GM21515 (cell line): ENCODE results near the gene PLLP.
"Not testable (repeated sequence)": the region's sequence is repeated elsewhere in the genome, so short reads cannot be mapped to it uniquely, and the experiment has no call there.

Source experiments
- ATAC-seq: cut with Tn5 transposase; IDR thresholded peaks from one replicate; pipeline ENCODE4 v1.9.1; 2021; ENCODE audit not compliant: unreplicated experiment

The PLLP gene

GRCh38 chr16:57275946-57276345 lies 8.5 kb downstream of the PLLP start:
- ATAC-seq: not testable (repeated sequence)

- ATAC-seq: no peak
Measured at GRCh38 chr16:57273826-57274225, 10.6 kb downstream of the PLLP start.

GRCh38 chr16:57273359-57273758 lies 11.1 kb downstream of the PLLP start:
- no peak for ATAC-seq

- ATAC-seq: no peak
Measured at GRCh38 chr16:57271867-57272495, 12.5 kb downstream of the PLLP start.

- ATAC-seq: no peak
Measured at GRCh38 chr16:57271063-57271345, 13.5 kb downstream of the PLLP start.

GRCh38 chr16:57270221-57271062 lies 14.0 kb downstream of the PLLP start:
- no peak for ATAC-seq

- no peak for ATAC-seq
Measured at GRCh38 chr16:57268804-57269800, 15.4 kb downstream of the PLLP start.

- not testable (repeated sequence) for ATAC-seq
Measured at GRCh38 chr16:57267343-57267742, 17.1 kb downstream of the PLLP start.

- ATAC-seq: no peak
Measured at GRCh38 chr16:57266531-57267260, 17.8 kb downstream of the PLLP start.

- no peak for ATAC-seq
Measured at GRCh38 chr16:57265850-57266530, 18.5 kb downstream of the PLLP start.

GRCh38 chr16:57264950-57265371 lies 19.5 kb downstream of the PLLP start:
- ATAC-seq: no peak

- no peak for ATAC-seq
Measured at GRCh38 chr16:57264381-57264780, 20.1 kb downstream of the PLLP start.

GRCh38 chr16:57263541-57264351 lies 20.7 kb downstream of the PLLP start:
- ATAC-seq: no peak

GRCh38 chr16:57262841-57263540 lies 21.5 kb downstream of the PLLP start:
- ATAC-seq: no peak

GRCh38 chr16:57261806-57262205 lies 22.7 kb downstream of the PLLP start:
- no peak for ATAC-seq

GRCh38 chr16:57260294-57260929 lies 24.1 kb downstream of the PLLP start:
- no peak for ATAC-seq

- ATAC-seq: no peak
Measured at GRCh38 chr16:57258910-57259475, 25.5 kb downstream of the PLLP start.
